GM23338 (cell line): ENCODE measurements around the gene ITPR2.

Source experiments
- CREB1 ChIP-seq: fragments of 250-450 bp; sonication (Bioruptor Pico); IDR thresholded peaks from 2 replicates; pipeline ENCODE4 v1.5.0; 2020; ENCODE audit warnings: low read depth, mild to moderate bottlenecking, moderate library complexity
- CTCF ChIP-seq, 2 experiments: fragments of 200-600 bp in 1 of 2; sonication (generic) in 1 of 2; conservative IDR thresholded peaks; 2 replicates each; pipeline versions ENCODE4 v1.5.1 to v1.6.1; 2016 to 2017; ENCODE audit warnings: antibody characterized with exemption in 2 of 2, low read depth in 2 of 2, mild to moderate bottlenecking in 2 of 2, moderate library complexity in 1 of 2
- EZH2phosphoT487 ChIP-seq: fragments of 200-600 bp; sonication (generic); IDR thresholded peaks from one replicate; pipeline ENCODE4 v1.8.1; 2018; ENCODE audit warnings: antibody characterized with exemption; ENCODE audit not compliant: unreplicated experiment
- JUNB ChIP-seq: IDR thresholded peaks from one replicate; pipeline ENCODE4 v1.6.1; 2016; ENCODE audit warnings: antibody characterized with exemption; ENCODE audit not compliant: unreplicated experiment

- TF ChIP-seq CREB1 (no peak), JUNB (no peak), EZH2phosphoT487 (no peak), CTCF (conservative IDR thresholded peaks at IDR 0.05; ENCODE audit: low read depth in 2 of 2) (no peak)
Observed at GRCh38 chr12:26698186-26698585, 134.8 kb downstream of the ITPR2 start.
